NCI-H1105 treated with DMSO at 0.1 percent for 48 hours (cell line): ENCODE data around the gene ALOX5.
"Not testable (repeated sequence)": the region's sequence is repeated elsewhere in the genome, so short reads cannot be mapped to it uniquely, and the experiment has no call there.

ENCODE experiments used
- DNase-seq: peaks from one replicate; lab custom pipeline; 2025; lab: John Stamatoyannopoulos, UW

Gene ALOX5

DNA sequence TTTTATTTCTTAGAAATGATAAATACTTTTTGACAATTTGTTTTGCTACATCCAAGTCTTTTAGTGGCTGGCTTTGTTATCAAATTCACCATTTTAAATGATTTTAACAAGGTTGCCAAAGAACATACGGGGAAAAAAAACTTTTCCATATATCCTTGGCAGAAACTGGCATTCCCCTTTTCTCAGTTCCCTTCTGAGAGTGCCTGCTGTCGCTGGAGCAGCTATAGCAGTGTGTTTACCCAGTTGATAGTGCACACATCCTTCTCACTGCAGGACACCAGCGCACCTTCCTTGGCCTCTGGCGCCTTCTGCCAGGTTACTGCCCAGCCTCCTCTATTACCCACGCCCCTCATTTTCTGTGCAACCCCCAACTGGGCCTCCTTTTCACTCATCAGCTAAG is 94.1 kb downstream of the ALOX5 start:
- DNase-seq, result no peak

DNA sequence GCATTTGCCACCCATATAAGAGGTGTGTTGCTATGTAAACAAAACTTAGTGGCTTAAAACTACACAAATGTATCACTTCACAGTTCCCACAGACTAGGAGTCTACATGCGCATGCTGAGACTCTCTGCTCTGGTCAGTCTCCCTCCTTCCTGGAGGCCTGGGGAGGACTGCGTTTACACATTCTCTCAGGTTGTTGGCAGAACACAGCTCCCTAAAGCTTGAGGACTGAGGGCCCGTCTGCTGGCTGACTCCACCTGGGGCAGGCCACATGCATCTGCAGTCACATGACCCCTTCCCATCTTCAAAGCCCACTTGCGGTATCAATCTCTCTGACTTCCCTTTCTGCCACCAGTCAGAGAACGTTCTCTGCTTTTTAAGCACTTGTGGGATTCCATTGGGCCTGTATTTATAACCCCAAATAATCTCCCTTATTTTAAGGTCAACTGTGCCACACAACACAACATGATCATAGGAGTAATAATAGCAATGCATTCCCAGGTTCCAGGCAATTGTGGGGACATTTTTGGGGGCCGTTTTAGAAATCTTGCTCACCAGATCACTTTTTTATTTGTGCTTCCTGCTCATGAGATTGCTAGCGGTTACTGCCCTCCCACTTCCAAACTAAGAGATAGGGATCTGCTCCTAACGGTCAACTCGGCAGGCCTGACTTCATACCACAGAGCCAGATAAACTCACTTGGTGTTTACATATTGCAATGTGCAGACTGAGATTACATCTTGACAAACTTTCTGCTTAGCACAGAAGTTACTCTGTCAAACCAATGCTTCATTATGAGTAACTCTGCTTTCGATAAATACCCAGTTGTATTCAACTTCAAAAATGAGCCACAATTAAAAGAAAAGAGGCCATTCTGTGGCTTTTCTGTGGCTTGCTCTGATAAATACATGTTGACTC is 96.3 kb downstream of the ALOX5 start:
- DNase-seq, result no peak

DNA sequence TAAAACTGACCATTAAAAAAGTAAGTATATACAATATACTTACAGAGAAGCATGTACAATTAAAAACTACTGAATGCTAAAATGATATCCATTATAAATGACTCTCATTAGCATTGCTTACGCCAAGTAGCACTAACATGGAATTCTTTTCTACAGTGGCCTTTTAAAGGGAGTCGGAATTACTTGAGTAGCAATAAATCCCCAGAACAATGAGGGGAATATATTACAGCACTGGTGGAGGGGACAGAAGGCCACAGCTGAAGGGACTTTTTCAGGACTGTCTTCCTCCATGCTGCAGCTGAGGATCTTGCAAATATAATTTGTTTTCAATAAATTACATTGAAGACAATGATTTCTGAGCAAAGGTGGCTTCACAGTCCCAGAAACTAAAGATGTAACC is 97.0 kb downstream of the ALOX5 start:
- no peak for DNase-seq

DNA sequence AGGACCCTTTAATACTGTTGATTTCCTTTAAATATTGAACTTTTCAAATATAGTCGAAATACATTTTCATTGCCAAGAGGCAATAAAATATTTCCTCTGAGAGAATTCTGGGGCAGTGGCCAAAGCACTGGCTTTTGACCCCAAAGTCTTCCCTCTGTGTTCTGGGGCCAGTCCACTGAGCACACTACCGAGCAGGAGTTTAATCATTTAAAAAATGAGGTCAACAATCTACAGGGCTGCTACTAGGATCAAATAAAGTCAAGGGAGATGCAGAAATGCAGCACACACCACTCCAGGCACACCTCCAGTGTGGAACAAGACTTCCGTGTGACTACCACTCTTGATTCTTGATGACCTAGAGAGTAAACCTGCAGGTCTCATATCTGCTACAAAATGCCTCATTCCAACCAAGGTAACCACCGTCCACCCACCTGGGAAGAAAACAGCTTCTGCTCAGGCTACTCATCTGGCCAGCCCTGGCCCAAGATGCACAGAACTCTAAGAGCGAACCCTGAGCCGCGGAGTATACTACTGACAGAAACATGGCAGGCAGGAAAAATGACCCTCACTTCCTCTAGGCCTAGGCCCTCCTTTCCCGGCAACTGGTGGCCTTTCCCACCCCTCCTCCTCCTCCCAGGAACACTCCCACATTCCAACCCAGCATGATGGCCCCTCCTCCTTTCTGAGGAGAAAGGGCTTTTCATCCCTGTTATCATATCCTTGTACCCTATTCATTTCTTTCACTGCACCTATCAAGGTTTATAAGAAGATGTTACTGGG is 97.7 kb downstream of the ALOX5 start:
- DNase-seq, result no peak

DNA sequence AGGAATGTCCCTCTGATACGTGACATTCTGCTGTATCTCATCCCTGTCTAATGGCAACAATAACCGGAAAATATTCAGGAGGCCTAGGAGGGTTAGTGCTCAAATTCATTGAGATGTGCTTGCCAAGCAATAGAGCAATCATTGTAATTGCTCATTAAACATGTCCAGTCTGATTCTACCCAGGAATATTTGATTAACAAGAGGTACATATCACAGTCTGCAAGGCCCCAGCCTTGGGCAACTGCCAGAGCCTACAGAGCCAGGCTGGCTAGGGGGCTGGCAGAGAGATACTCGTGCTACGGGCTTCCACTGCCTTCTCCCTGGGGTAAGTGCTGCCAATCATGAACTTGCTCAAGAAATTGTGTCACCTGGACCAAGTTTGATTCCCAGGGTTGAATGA is 99.1 kb downstream of the ALOX5 start:
- DNase-seq, result peak; percentile 23

DNA sequence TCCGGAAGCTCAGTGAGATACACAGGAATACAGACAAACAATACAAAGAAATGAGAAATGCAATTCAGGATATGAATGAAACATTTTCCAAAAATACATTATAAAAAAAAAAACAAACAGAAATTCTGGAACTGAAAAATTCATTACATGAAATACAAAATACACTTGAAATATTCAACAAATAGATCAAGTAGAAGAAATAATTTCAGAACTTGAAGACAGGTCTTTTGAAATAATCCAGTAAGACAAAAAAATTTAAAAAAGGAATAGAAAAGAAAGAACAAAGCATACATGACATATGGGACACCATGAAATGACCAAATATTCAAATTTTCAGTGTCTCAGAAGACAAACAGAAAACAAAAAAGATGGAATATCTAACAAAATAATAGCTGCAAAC is 102.5 kb downstream of the ALOX5 start:
- DNase-seq, result no peak

DNA sequence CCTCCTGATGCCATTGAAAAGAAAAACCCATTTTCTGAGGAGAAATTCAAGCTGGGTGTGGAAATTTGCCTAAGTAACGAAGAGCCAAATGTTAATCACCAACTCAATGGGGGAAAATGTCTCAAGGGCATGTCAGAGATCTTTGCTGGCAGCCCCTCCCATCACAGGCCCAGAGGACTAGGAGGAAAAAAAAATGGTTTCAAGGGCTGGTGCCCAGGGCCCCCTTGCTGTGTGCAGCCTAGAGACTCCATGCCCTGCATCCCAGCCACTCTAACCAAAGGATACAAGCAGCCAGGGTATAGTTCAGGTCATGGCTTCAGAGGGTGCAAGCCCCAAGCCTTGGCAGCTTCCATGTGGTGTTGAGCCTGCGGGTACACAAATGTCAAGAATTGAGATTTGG is 106.3 kb downstream of the ALOX5 start:
- DNase-seq, result no peak

DNA sequence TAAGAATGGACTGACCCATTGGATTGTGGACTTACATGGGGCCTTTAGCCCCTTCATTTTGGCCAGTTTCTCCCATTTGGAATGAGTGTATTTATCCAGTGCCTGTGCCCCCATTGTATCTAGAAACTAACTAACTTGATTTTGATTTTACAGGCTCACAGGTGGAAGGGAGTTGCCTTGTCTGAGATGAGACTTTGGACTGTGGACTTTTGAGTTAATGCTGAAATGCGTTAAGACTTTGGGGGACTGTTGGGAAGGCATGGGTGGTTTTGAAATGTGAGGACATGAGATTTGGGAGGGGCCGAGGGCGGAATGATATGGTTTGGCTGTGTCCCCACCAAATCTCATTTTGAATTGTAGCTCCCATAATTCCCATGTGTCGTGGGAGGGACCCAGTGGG is 107.1 kb downstream of the ALOX5 start:
- DNase-seq, result not testable (repeated sequence)

DNA sequence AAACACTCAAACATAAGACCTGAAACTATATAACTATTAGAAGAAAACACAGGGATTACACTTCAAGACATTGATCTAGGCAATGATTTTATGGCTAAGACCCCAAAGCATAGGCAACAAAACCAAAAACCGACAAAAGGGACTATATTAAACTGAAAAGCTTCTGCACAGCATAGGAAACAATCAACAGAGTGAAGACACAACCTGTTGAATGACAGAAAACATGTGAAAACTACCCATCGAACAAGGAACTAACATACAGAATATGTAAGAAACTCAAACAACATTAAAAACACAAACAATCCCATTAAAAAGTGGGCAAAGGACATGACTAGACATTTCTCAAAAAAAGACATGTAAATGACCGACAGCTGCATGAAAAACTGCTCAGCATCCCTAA is 109.0 kb downstream of the ALOX5 start:
- no peak for DNase-seq

DNA sequence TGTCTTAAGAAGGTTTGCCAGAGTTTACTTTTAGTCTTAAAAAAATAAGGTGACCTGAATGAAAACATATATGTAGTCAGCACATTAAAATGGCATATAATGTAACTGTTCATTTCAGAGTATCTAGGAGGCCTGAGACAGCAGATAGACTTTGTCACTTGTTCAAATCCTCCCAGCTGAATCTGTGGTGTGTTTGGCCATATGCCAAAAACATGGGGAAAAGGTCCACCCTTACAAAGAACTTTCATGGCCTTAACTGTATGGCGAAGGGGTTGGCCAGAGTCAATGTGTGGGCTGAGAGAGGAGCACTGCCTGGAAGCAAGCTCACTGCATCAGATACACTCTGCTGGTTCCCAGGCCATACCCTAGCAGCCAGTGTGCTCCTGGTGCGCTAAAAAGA is 113.7 kb downstream of the ALOX5 start:
- DNase-seq, result no peak

DNA sequence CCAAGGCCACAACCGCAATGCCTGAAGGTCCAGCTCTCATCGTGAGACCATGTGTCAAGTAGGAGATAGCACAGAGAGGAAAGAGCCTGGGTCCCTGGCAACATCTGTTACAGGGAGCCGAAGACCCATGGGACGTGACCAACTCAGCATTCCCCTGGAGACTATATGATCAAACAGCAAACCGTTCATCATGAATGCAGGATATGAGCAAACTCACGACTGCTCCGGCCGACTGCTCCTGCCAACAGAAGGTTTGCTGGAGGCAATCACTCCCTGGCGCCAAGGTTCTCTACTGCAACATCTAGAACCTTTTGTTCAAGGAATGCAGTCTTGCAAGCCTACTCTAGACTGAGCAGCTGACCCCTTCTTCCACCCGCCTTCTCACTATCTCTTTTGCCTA is 114.3 kb downstream of the ALOX5 start:
- DNase-seq, result no peak

DNA sequence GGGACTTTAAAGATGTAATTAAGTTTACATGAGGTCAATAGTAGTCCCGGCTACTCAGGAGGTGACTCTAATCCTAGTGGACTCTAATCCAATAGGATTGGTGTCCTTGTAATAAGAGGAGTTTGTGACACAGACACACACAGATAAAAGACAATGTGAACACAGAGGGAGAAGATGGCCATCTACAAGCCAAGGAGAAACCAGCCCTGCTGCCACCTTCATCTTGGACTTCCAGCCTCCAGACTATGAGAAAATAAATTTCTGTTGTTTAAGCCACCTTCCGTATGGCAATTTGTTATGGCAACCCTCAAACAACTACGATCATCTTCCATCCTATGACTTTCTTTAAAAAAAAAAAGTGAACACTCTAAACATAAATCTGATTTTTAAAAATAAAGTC is 116.3 kb downstream of the ALOX5 start:
- DNase-seq, result no peak

DNA sequence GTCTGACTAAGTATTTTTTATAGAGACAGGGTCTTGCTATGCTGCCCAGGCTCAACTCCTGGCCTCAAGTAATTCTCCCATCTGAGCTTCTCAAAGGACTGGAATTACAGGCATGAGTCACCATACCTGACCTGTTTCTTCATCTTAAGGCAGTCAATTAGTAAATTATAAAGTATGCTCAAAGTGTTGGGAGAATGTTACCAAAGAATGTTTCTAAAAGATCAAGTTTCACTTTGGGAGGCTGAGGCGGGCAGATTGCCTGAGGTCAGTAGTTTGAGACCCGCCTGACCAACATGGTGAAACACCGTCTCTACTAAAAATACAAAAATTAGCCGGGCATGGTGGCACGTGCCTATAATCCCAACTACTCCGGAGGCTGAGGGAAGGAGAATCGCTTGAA is 117.0 kb downstream of the ALOX5 start:
- DNase-seq, result no peak
